Left lung (tissue), 10 donors: ENCODE data around the gene ABLIM2. TPM values are rescaled to one million over a fixed set of nuclear protein-coding genes. Genes with fewer than 3 reads are reported as not detected.

Experiments used
- ATAC-seq: fragments of 200-7000 bp; cut with Tn5 transposase; one replicate; pipeline ENCODE4 v1.9.1; 2020; ENCODE audit warnings: moderate library complexity
- DNase-seq, 4 donors: peaks; one replicate each; pipeline ENCODE4 v3.0.0-alpha.2; 2013 to 2020
- H3K27ac ChIP-seq, 2 donors: fragments of 200-600 bp; sonication (generic) in 1 of 2; one replicate each; pipeline versions ENCODE4 v1.5.0 to v1.8.0; 2020 to 2021
- H3K27me3 ChIP-seq, 2 donors: fragments of 200-600 bp; sonication (generic) in 1 of 2; one replicate each; pipeline versions ENCODE4 v1.5.0 to v1.8.0; 2020 to 2021
- H3K36me3 ChIP-seq, 2 donors: fragments of 200-600 bp; sonication (generic) in 1 of 2; one replicate each; pipeline versions ENCODE4 v1.5.0 to v1.8.0; 2020 to 2021
- H3K4me1 ChIP-seq, 2 donors: fragments of 200-600 bp; one replicate each; pipeline ENCODE4 v1.8.0; 2021
- H3K4me3 ChIP-seq, 2 donors: fragments of 200-600 bp; sonication (generic) in 1 of 2; one replicate each; pipeline versions ENCODE4 v1.5.0 to v1.8.0; 2020 to 2021; ENCODE audit warnings: mild to moderate bottlenecking in 1 of 2
- H3K9me3 ChIP-seq, 2 donors: fragments of 200-600 bp; sonication (generic) in 1 of 2; one replicate each; pipeline versions ENCODE4 v1.5.0 to v1.8.0; 2020 to 2021
- CTCF ChIP-seq, 2 donors: fragments of 200-600 bp; sonication (generic) in 1 of 2; IDR thresholded peaks; one replicate each; pipeline versions ENCODE4 v1.5.0 to v1.8.0; 2021; ENCODE audit warnings: antibody characterized with exemption in 2 of 2
- intact Hi-C, 2 donors: fragments of 100-400 bp; cut with DNase I; formaldehyde crosslinking; loops; one replicate each; pipeline versions ENCODE4 v1.11.2 to v1.14.2; 2022
- polyA plus RNA-seq, 6 donors: library from polyadenylated mRNA; unstranded; fragments of 120-200 nt; gene quantifications; one replicate each; pipeline ENCODE4 v1.2.1, GENCODE V29; 2013; ENCODE audit not compliant: insufficient read length in 6 of 6
- total RNA-seq, 2 donors: library from RNA; stranded (reverse); fragmentation: NEBNext Ultra II Directional; extraction: Animal tissue kit (Norgen Biotek cat#: 25700); gene quantifications; one replicate each; pipeline ENCODE4 v1.2.1, GENCODE V29; 2021
- donor health status: DM: no; HTN: yes; CAD: no.
- donor health status: DM: no; HTN: no; CAD: no.

The ABLIM2 gene
- total and polyA plus RNA-seq, 8 donors = 5.7 to 10.2 (median 7.0) TPM

- no peaks in the 10 kb centered on the region for H3K4me1 ChIP-seq
- intact Hi-C loops = no loop called here
Observed at GRCh38 chr4:8043596-8043995, 115.0 kb downstream of the ABLIM2 start.

GRCh38 chr4:8041868-8042267 is 116.7 kb downstream of the ABLIM2 start:
- Histone ChIP-seq H3K4me3 (no peak overlapping the region), H3K4me1 (no peaks in the 10 kb centered on the region), H3K27ac (no peak overlapping the region), H3K9me3 (no peaks in the 10 kb centered on the region), H3K36me3 (no peaks in the 10 kb centered on the region), H3K27me3 (no peaks in the 10 kb centered on the region)
- intact Hi-C loops = no loop called here
- no peak for ATAC-seq
- TF ChIP-seq CTCF (IDR thresholded peaks at IDR 0.05) = no peak
- peak in 1 of 4 donors; percentile 14 for DNase-seq

More at GRCh38 chr4:8043596-8043995, 115.0 kb downstream of the ABLIM2 start:
- H3K36me3 ChIP-seq = no peaks in the 10 kb centered on the region
- no peak for TF ChIP-seq CTCF (IDR thresholded peaks at IDR 0.05)
- no peak for ATAC-seq
- no peaks in the 10 kb centered on the region for H3K27me3 ChIP-seq
- no peak for DNase-seq
- no peak overlapping the region for H3K27ac ChIP-seq
- H3K9me3 ChIP-seq = no peaks in the 10 kb centered on the region
- H3K4me3 ChIP-seq = no peak overlapping the region

GRCh38 chr4:8041172-8041571 is 117.4 kb downstream of the ABLIM2 start:
- no peak overlapping the region for H3K27ac ChIP-seq
- no peaks in the 10 kb centered on the region for H3K27me3 ChIP-seq
- H3K4me3 ChIP-seq = no peak overlapping the region
- intact Hi-C loops = no loop called here
- H3K36me3 ChIP-seq = no peaks in the 10 kb centered on the region
- no peaks in the 10 kb centered on the region for H3K9me3 ChIP-seq
- no peak for ATAC-seq
- peak in 1 of 4 donors; percentile 13 for DNase-seq
- no peaks in the 10 kb centered on the region for H3K4me1 ChIP-seq
- TF ChIP-seq CTCF (IDR thresholded peaks at IDR 0.05) = no peak

DNA sequence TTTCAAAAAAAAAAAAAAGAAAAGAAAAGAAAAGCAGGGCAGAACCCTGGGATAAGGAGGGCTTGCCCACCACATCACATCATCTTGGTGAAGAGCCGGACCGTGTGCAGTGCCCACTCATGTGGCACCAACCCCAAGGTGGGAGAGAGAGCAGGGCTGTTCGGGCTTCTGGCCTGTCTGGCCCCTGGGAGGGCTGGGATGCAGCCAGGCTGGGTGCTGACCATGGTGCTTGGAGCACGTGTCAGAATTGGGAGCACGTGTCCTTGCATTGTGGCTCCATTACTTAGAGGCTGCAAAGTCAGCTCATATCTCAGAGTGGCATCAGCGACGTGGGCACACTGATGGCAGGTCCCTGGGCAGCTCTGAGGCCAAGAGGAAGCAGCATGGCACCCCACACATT is 118.0 kb downstream of the ABLIM2 start:
- intact Hi-C loops = no loop called here
- TF ChIP-seq CTCF (IDR thresholded peaks at IDR 0.05) = no peak
- no peak overlapping the region for H3K4me3 ChIP-seq
- no peaks in the 10 kb centered on the region for H3K9me3 ChIP-seq
- H3K27me3 ChIP-seq = no peaks in the 10 kb centered on the region
- ATAC-seq (no peak), DNase-seq (peak in 1 of 4 donors; percentile 57)
- no peaks in the 10 kb centered on the region for H3K36me3 ChIP-seq
- H3K27ac ChIP-seq = no peak overlapping the region
- no peaks in the 10 kb centered on the region for H3K4me1 ChIP-seq

DNA sequence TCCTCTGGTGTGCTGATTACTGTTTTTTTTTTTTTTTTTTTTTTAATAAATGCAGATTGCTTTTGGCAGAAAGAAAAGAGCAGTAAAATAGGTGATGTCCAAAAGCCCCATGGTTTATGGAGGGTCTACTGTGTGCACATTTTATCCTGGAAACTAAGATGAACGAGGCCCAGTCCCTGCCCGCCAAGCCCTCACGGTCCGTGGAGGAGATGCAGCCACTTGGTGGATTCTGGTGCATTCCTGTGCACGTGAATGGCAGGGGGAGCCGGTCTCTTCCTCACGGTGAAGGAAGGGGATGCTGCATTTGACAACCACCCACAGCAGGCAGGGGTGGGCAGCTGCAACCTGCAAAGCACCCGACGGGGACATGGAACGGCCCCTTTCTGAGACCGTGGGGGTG is 118.8 kb downstream of the ABLIM2 start:
- H3K27ac ChIP-seq = no peak overlapping the region
- no peak overlapping the region for H3K4me3 ChIP-seq
- H3K27me3 ChIP-seq = no peaks in the 10 kb centered on the region
- H3K4me1 ChIP-seq = no peaks in the 10 kb centered on the region
- no peak for ATAC-seq
- H3K36me3 ChIP-seq = no peaks in the 10 kb centered on the region
- peak in 1 of 4 donors; percentile 43 for DNase-seq
- intact Hi-C loops = no loop called here
- no peaks in the 10 kb centered on the region for H3K9me3 ChIP-seq
- no peak for TF ChIP-seq CTCF (IDR thresholded peaks at IDR 0.05)
